ENCODE measurements around the gene CCDC12.

DNA sequence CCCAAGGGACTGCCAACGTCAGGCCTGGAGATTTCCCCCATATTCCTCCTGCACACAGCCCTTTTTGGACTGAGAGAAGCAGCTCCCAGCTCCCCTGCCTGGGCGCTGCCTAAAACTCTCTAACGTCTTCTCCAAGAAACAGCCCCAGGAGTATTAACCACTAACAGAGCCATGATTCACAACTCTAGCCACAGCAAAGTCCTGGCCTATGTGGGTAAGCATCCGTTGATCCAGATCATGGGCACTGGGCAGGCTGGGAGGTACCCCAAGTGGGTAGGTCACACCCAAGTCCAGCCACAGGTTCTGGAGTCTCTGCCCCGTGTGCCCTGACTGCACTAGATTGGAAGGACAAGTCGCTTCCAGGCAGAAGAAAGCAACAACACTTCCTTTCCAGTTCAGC lies 34.8 kb upstream of the CCDC12 start:
- TF ChIP-seq, protein P1, sequence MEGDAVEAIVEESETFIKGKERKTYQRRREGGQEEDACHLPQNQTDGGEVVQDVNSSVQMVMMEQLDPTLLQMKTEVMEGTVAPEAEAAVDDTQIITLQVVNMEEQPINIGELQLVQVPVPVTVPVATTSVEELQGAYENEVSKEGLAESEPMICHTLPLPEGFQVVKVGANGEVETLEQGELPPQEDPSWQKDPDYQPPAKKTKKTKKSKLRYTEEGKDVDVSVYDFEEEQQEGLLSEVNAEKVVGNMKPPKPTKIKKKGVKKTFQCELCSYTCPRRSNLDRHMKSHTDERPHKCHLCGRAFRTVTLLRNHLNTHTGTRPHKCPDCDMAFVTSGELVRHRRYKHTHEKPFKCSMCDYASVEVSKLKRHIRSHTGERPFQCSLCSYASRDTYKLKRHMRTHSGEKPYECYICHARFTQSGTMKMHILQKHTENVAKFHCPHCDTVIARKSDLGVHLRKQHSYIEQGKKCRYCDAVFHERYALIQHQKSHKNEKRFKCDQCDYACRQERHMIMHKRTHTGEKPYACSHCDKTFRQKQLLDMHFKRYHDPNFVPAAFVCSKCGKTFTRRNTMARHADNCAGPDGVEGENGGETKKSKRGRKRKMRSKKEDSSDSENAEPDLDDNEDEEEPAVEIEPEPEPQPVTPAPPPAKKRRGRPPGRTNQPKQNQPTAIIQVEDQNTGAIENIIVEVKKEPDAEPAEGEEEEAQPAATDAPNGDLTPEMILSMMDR (IDR thresholded peaks at IDR 0.05): no peak
- no peak for TF ChIP-seq POLR2A (IDR thresholded peaks at IDR 0.05)
